GM18868 (cell line): ENCODE data around the gene PUS1.
"Not testable (repeated sequence)": the region's sequence is repeated elsewhere in the genome, so short reads cannot be mapped to it uniquely, and the experiment has no call there.

Source experiments
- ATAC-seq: cut with Tn5 transposase; IDR thresholded peaks from one replicate; pipeline ENCODE4 v1.9.1; 2021; ENCODE audit warnings: mild to moderate bottlenecking, moderate library complexity; ENCODE audit not compliant: unreplicated experiment

Gene PUS1

DNA sequence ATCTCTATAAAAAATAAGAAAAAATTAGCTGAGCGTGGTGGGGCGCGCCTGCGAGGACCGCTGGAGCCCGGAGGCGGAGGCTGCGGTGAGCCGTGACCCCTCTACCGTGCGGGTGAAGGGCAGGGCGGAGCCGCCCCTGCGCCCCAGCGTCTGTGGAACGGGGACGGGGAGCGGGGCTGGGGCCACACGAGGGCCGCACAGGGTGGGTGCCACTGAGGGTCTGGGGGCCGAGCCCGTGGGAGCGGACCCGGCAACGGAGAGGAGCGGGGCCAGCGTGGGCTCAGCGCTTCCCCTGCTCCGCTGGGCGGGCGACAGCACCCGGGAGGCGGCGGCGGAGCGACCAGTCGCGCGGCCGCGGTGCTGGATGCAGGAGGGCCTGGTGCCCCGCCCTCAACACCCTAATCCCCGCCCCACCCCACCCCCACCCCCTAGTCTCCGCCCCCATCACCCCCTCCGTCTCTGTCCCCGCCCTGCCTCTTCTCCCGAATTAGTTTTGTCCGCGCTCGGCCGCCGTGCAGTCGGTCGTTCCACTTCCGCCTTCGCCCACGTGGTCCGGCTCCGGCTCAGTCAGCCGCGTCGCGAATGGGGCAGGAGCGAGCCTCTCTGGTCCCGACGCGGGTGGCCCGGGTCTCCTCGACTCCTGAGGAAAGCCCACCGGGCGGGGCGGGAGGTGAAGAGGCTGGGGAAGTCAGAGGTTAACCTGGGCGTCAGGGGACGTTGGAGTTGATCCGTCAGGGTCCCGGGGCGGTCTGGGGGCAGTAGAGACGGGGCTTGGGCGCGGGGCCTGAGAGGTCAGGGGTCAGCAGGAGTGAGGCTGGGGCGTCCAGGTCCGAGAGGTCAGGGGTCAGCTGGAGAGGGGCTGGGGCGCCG is at the start of gene PUS1:
TSS of gene PUS1 (plus strand) at position 566 of the 870 bp plus-strand sequence. CDS start 447 bp downstream, outside the sequence.
- ATAC-seq: peak; percentile 69

DNA sequence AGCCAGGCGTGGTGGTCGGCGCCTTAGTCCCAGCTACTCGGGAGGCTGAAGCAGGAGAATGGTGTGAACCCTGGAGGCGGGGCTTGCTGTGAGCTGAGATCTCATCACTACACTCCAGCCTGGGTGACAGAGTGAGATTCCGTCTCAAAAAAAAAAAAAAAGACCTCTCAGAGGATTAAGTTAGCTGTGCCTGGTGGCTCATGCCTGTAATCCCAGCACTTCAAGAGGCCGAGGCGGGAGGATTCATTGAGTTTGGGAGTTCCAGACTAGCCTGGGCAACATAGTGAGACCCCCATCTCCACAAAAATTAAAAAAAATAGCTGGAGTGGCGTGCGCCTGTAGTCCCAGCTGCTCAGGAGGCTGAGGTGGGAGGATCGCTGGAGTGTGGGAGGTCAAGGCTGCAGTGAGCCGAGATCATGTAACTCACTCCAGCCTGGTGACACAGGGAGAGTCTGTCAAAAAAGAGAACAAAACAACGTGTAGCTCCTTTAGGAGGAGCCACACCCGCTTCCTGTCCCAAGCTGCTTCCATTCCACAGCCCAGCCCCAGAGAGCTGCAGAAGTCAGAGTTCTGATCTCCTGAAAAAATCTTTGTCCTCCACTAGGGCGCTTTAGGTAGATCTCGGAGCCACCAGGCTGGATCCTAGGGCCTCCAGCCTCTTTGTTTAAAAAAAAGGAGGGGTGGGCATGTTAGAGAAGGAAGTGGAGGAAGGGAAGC is 46.1 kb upstream of the PUS1 start:
- no peak for ATAC-seq

DNA sequence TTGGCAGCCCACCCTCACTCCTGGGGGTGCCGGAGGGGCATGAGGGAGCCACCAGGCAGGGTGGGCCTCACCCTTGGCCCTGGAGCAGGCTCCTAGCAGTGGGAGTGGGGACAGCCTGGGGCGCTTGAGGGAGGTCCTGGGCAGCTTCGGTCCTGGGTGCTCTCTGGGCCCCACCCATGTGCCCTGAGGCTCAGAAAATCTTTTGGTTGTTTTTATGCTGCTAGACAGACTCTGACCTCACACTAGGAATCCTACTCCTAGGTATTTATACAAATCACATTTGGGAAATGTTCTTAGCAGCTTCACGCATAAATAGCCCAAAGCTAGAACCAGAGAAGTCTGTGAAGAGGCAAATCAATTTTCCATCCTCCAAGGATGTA is 45.6 kb upstream of the PUS1 start:
- ATAC-seq: no peak

DNA sequence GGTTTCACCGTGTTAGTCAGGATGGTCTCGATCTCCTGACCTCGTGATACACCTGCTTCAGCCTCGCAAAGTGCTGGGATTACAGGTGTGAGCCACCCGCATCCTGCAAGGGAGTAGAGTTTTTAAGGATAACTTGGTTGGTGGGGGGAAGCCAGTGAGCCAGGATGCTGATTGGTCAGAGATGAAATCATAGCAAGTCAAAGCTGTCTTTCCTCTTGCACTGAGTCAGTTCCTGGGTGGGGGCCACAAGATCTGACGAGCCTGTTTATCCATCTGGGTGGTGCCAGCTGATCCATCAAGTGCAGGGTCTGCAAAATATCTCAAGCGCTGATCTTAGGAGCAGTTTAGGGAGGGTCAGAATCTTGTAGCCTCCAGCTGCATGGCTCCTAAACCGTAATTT is 44.0 kb upstream of the PUS1 start:
- ATAC-seq: not testable (repeated sequence)

DNA sequence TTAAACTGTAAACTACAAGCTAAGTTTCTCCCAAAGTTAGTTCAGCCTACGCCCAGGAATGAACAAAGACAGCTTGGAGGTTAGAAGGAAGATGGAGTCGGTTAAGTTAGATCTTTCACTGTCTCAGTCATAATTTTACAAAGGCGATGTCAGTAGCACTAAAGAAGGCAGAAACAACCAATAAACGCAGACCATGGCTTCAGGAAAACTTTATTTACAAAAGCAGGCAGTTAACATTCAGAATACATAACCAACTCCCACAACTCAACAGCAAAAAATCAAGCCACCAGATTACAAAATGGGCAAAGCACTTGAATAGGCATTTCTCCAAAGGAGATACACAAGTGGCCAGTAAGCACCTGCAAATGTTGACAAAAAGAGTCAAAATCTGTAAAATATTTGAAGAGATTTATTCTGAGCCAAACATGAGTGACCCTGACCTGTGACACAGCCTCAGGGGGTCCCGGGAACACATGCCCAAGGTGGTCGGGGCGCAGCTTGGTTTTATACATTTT is 43.5 kb upstream of the PUS1 start:
- ATAC-seq: no peak

DNA sequence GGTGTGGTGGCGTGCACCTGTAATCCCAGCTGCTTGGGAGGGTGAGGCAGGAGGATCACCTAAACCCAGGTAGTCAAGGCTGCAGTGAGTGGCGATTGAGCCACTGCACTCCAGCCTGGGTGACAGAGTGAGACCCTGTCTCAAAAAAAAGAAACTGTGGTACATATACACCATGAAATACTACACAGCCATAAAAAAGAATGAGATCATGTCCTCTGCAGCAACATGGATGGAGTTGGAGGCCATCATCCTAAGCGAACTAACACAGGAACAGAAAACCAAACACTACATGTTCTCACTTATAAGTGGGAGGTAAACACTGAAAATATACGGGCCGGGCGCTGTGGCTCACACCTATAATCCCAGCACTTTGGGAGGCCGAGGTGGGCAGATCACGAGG is 37.4 kb upstream of the PUS1 start:
- not testable (repeated sequence) for ATAC-seq

DNA sequence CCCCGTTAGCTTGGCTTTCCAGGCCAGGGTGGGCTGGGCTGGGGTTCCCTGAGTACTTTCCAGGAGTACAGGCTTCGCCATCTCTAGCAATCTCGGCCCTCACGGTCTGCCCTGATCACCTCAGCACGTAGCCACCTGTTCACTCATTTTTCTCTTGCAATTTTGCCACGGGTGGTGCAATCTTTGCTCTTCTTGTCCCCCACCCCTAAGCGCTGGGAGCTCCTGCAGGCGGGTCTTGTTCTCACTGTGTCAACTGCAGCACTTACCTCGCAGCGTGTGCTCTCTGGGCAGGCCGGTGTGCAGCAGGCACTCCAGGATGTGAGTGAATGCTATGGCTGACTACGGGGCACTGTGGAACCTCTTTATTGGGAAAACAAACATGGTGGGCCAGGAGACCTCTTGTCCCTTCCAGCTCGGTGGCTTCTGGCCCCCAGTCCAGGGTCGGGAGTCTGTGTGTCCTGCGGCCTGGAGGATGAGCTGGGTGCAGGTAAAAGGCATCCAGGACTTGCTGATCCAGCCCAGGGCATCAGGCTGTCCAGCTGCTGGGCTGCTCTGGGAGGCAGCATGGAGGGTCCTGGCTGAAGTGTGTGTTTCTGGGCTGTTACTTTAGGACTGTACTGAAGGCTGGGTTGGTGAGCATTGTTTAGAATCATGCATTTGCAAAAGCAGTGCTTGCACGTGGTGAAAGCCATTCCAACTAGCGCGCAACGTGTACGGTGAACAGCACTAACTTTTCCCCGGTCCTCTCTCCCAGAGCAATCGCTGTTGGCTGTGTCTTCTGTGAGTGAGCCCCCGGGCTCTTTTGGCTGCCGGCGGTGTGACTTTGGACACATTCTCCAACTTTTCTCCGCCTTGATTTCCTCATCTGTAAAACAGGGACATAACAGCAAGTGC is 36.1 kb upstream of the PUS1 start:
- ATAC-seq: no peak

DNA sequence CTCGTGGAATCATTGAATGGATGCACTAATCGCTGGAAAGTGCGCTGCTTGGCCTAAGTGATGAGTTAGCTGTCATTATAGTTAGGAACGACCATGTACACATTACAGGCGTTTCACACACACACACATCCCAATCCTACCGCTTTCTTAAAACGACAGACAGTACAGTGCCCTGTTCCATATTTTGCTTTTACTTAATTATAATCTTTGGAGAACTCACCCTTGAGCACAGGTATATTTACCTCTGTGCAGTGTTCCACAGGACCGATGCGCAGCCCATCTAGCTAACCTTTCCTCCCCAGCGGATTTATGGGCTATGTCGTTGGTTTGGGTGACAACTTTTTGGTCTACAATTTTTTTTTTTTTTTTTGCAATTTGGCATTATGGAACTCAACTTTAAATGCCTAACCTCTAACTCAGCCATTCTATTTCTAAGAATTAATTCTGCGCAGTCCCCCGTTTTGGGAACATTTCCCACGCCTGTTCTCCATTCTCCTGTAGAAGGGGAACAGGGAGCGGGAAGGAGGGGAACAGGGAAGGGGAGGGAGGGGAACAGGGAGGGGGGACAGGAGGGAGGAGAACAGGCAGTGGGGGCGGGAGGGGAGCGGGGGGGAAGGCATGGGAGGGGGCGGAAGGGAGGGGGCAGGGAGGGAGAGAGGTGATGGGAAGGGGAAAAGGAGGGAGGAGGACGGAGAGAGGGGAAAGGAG is 35.3 kb upstream of the PUS1 start:
- no peak for ATAC-seq

DNA sequence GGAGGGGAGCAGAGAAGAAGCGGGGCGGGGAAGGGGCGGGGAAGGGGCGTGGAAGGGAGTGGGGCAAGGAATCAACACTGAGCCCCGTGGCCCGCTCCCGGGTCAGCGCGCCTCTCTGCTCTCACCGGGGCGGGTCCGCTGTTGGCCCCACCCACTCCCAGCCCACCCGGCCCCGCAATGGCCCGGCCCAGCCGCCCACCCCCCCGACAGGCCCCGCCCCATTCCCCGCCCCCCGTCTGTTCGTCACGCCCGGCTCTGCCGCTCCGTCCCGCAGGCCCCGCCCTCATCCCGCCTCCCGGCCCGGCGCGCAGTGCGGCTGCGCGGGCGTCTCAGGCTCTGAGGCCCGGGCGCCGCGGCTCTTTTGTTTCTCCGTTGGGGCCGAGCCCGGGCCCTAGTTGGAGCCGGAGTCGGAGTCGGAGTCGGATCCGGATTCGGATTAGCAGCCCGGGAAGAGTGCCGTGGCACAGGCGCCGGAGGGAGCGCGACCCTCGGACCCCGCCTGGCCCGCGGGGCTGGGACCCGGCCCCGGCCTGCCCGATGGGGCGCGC is 34.7 kb upstream of the PUS1 start, which contains the start of gene ULK1:
TSS of gene ULK1 (plus strand) at position 310 of the 548 bp plus-strand sequence. CDS start 380 bp downstream, outside the sequence.
- ATAC-seq: peak; percentile 87

DNA sequence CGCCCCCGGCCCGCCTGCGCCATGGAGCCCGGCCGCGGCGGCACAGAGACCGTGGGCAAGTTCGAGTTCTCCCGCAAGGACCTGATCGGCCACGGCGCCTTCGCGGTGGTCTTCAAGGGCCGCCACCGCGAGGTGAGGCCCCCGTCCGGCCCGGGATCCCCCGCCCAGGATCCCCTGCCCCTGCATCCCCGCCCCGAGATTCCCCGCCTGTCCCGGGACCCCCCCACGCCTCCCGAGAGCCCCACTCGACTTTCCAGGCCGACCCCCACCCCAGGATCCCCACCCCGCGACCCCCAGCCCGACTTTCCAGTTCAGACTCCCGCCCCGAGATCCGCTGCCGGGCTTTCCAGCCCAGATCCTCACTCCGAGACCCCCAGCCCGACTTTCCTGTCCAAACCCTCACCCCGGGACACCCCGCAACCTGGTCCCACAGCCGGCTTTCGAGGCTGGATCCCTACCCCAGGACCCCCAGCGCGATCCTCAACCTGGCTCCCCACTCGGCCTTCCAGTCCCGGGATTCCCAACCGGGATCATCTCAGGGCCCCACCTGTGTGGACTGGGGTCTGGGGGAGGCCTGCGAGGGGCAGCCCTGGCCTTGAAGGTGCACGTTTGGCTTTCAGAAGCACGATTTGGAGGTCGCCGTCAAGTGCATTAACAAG is 34.0 kb upstream of the PUS1 start:
- no peak for ATAC-seq

DNA sequence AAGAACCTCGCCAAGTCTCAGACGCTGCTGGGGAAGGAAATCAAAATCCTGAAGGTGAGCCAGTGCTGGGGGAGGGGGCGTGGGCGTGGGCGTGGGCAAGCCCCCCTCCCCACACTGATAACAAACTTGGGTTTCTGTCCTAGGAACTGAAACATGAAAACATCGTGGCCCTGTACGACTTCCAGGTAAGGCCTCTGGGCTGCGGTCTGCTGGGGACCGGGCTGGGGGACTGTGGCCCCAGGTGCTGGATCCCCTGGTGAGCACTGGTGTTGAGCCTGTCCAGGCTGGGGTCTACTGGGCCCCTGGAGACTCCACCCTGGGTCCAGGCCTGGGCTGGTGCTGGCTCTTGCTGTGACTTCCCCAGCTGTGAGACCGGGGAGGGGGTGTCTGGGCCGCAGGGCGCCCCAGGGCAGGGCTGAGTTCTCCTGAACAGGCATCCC is 33.4 kb upstream of the PUS1 start:
- ATAC-seq: peak; percentile 6

DNA sequence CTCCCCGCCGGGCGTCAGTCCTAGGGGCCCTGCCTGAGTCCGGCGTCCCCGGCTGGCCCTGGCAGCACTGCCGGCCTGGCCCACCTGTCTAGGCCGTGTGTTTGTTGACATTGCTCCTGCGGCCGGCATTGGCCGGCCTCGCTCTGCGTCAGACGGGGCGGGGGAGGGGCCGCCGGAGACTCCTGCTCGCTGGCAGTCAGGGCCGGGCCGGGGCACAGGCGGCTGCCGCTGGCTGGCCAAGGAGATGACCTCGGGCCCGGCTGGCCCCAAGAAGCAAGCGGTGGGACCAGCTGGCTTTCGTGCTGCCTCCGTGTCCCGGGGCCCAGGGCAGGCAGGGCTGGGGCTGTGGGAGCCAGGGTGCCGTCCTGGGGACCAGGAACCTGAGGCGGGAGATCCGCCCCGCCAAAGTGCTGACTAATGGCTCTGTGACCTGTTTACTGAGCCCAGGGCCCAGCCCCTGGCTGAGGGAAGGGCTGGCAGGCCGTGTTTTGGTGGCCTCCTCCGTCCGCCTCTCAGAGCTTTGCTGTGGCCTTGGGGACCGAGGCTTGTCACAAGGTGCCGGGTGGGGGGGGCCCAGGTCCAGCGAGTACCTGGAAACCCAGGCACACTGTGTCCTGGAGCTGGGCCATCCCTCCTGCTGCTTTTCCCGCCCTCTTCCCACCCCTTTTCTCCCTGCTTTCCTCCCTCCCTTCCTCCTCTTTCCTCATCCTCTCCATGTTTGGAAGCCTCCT is 32.8 kb upstream of the PUS1 start:
- peak; percentile 62 for ATAC-seq

DNA sequence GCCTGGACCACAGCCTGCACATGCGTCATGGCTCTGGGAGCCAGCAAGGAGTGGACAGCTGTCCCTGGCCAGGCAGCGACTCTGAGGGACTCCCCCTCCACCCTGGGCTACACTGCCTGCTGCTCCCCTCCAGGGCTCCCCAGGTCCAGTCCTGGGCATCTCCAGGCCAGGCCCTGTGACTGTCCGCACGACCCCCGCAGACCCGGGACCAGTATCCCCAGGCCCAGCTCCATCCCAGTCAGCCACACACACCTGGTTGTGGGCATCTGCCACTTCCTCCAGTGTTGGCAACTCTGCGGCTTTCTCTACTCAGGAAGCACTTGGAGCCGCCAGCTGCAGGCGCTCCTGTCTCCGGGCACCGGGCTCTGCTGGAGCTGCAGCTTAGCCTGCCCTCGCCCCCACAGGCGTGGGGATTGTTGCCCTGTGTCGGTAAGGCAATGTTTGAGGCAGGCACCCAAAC is 32.2 kb upstream of the PUS1 start:
- ATAC-seq: no peak

DNA sequence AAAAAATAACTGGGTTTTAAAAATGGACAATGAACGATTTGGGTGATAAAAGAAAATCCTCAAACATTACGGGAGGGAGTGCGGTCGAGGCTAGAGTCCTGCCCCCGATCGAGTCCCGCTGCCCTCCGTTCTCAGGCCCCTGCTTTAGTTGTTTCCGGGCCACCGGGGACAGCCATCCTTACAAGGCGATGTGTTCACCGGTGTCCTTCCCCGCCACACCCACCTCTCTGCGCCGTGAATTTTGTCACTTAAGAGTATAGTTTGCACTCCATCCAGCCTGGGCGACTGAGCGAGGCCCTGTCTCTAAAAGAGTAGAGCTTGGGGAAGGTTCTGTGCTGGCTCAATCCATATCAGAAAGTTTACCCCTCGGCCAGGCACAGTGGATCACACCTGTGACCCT is 31.8 kb upstream of the PUS1 start:
- no peak for ATAC-seq

DNA sequence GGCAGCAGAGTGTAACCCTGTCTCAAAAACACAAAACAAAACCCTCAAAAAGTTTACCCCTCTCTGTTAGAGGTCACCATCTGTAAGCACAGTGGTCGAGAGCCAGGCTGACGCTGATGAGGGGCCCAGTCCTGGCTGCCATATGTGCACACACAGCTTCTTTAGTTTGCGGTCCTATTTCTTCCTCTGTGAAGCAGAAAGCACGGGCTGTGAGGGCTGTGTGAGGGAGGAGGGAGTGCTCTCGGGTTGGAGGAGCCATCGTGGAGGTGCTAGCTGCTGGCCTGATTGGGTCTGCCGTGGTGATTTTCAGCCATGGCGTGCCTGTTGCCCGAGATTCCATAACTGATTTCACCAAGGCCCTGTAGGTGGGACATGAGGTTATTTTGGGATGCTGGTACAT is 31.2 kb upstream of the PUS1 start:
- ATAC-seq: no peak

DNA sequence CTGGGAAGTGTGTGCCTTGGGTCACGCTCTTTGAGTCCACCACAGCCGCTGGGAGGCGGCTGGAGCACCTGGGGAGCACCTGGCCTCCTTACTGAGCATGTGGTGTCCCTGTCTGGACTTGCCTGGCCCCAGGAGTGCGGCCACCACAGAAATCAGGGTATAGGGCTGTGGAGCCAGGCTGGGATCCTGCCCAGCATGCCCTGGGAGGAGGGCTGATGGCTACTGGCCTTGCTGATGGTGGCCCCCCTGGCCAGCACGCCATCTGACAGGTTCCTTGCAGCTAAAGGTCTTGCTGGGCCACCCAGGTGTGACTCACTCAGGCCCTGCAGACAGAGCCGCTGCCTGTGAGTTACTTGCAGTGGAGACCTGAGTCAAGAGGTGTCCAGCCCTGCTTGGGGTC is 28.7 kb upstream of the PUS1 start:
- ATAC-seq: no peak

DNA sequence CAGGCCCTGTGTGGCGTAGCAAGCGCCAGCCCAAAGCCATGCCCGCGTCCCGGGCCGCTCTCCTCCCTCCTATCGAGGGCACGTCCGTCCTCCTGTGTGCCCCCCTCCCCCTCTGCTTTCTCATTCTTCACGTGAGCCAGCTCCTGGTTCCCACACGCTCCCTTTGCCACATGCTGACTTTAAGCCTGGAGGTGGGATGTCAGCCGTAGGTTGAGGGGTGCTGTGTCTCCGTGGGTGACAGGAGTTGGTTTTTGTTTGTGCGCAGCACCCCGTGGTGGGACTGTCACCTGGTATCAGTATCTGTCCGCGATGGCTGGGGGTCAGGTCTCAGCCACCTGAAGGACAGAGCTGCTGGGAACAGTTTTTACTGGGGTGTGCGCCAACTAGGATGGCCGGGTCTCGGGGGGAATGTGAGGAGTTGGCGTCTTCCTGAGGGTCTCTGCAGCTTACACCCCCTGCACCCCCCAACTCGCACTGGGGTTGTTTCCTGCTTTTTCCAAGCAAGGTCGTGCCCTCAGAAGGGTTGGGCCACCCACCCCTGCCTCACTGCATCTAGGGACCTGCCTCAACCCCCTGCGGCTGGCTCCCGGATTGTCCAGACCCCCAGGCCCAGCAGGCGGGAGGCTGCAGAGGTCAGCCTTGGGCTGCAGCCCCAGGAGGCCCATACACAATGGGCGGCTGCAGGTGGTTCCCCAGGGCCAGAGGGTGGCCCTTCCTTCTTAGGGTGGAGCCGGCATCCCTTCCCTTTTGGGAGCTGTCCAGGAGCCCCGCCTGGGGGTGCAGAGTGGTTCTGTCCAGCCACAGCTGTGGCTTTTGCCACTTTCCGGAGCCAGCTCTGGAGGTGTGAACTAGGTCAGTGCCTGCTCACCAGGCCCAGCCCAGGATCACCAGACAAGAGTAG is 27.4 kb upstream of the PUS1 start:
- no peak for ATAC-seq
